Suprapubic skin (tissue), 3 donors: ENCODE data around the gene NEURL1.

Experiments used
- CTCF ChIP-seq, 2 donors: fragments of 200-600 bp in 1 of 2; fragments of 450-650 bp in 1 of 2; sonication (generic) in 1 of 2; IDR thresholded peaks; one replicate each; pipeline ENCODE4 v1.5.1; 2016 to 2019; ENCODE audit warnings: antibody characterized with exemption in 2 of 2, mild to moderate bottlenecking in 1 of 2, moderate library complexity in 1 of 2
- POLR2A ChIP-seq, 2 donors: fragments of 450-650 bp; IDR thresholded peaks; one replicate each; pipeline ENCODE4 v1.6.1; 2017; ENCODE audit warnings: antibody characterized with exemption in 2 of 2, mild to moderate bottlenecking in 2 of 2, moderate library complexity in 2 of 2

GRCh38 chr10:103452506-103453230 lies 40.8 kb upstream of the NEURL1 start:
- TF ChIP-seq CTCF (IDR thresholded peaks at IDR 0.05) (no peak), POLR2A (IDR thresholded peaks at IDR 0.05) (no peak)
